Suprapubic skin (tissue), 3 donors: ENCODE measurements around the gene LAMB2.

Experiments used
- POLR2A ChIP-seq, 2 donors: fragments of 450-650 bp; IDR thresholded peaks; one replicate each; pipeline ENCODE4 v1.6.1; 2017; ENCODE audit warnings: antibody characterized with exemption in 2 of 2, mild to moderate bottlenecking in 2 of 2, moderate library complexity in 2 of 2
- TF ChIP-seq, protein P1 (sequence below), 2 donors: fragments of 200-600 bp in 1 of 2; fragments of 450-650 bp in 1 of 2; sonication (generic) in 1 of 2; IDR thresholded peaks; one replicate each; pipeline ENCODE4 v1.5.1; 2016 to 2019; ENCODE audit warnings: antibody characterized with exemption in 2 of 2, mild to moderate bottlenecking in 1 of 2, moderate library complexity in 1 of 2

DNA sequence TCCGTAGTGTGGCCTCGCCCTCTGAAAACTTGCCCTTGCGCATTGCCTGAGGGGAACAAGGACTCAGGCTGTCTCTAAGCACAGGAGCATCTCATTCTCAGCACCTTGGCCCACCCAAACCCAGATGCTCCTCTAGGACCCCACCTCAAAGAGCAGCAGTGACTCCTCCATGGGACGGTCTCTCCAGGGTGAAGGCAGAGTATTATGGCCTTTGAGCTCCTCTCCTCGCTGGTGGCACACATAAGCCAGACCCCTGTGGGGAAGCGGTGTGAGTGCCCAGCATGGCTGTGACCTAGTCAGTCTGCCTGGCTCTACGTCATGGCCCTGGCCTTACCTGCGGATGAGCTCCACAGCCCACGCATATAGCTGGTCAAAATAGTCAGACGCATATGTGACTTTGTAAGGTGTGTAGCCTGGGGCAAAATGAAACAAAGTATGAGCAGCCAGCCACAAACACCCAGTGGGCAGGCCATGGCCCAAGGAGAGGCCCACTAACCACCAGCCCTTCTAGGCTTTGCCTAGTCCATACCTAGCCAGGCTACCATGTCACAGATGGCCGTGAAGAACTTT, 32.7 kb downstream of the LAMB2 start:
- no peak for TF ChIP-seq POLR2A (IDR thresholded peaks at IDR 0.05)
- TF ChIP-seq, protein P1, sequence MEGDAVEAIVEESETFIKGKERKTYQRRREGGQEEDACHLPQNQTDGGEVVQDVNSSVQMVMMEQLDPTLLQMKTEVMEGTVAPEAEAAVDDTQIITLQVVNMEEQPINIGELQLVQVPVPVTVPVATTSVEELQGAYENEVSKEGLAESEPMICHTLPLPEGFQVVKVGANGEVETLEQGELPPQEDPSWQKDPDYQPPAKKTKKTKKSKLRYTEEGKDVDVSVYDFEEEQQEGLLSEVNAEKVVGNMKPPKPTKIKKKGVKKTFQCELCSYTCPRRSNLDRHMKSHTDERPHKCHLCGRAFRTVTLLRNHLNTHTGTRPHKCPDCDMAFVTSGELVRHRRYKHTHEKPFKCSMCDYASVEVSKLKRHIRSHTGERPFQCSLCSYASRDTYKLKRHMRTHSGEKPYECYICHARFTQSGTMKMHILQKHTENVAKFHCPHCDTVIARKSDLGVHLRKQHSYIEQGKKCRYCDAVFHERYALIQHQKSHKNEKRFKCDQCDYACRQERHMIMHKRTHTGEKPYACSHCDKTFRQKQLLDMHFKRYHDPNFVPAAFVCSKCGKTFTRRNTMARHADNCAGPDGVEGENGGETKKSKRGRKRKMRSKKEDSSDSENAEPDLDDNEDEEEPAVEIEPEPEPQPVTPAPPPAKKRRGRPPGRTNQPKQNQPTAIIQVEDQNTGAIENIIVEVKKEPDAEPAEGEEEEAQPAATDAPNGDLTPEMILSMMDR (IDR thresholded peaks at IDR 0.05): no peak
